ENCODE measurements around the gene NFKB1.

NFKB1 gene

DNA sequence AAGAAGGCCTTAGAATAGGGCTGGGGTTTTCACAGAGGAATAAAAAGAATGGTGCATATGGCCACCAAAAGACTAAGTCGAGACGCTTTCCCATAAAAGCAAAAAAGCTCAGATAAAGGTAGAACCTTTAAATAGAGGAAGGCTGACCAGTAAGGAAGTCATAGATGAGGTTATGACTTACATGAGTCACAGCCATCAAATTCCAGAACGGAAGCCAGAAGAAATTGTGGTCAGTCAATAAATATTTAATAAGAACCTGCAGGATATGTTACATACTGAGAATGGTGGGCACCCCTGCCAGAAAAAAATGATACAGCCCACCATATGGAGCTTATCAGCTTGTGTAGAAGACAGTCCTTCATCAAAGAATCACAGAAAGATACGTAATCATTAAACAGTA, 139.5 kb downstream of the NFKB1 start:
- Histone ChIP-seq H3K4me1 (ENCODE audit: insufficient read depth, low read length) (peaks cover 2% of the 10 kb centered on the region), H3K4me3 (ENCODE audit: low read length) (no peak overlapping the region), H3K9me3 (ENCODE audit: low read length) (peaks cover 2% of the 10 kb centered on the region), H3K27me3 (ENCODE audit: insufficient read depth, low read length) (no peaks in the 10 kb centered on the region), H3K36me3 (ENCODE audit: insufficient read depth, low read length) (peaks cover 7% of the 10 kb centered on the region), H2AFZ (ENCODE audit: low read depth, low read length) (no peak overlapping the region)

DNA sequence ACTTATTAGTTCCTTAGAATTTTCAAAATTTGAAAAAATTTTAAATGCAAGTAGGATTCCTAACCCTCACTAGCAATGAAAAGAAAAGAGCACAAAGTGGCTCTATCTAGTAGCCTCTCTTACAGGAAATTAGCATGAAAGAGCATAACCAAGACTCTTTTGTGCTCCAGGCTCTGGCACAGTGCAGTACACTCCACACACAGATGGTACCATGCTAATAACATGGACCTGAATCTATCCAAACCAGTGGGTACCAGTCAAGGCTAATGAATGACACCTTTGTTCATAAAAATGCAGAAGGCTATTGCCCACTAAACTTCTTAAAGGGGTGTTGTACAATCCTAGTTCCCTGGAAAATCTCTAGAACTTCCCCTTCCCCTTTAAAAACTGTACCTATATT, 140.6 kb downstream of the NFKB1 start:
- Histone ChIP-seq H3K27me3 (ENCODE audit: insufficient read depth, low read length) (no peaks in the 10 kb centered on the region), H2AFZ (ENCODE audit: low read depth, low read length) (no peak overlapping the region), H3K4me3 (ENCODE audit: low read length) (no peak overlapping the region), H3K4me1 (ENCODE audit: insufficient read depth, low read length) (peaks cover 2% of the 10 kb centered on the region), H3K36me3 (ENCODE audit: insufficient read depth, low read length) (peaks cover 7% of the 10 kb centered on the region), H3K9me3 (ENCODE audit: low read length) (peaks cover 2% of the 10 kb centered on the region)

DNA sequence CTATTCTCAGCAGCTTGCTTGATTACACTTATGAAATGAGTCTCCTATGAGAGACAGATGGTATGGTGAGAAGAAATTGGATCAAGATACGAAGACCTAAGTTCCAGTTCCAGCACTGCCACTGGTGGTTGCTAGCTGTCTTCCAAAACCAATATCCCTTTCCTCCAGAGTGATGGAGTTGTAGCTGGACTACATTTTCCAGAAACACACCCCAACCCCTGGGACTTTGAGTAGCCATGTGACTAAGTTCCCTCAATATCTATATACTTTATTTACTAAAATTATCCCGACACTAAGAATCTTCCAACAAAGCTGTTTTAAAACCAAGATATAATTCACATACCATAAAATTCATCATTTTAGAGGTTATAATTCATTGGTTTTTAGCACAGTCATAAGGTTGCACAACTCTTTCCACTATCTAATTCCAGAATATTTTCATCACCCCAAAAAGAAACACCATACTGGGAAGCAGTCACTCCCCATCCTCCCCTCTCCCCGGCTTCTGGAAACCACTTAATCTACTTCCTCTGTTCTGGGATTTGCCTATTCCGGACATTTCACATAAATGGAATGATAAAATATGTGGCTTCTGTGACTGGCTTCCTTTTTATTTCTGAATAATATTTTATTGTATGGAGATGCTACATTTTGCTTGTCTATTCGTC, 141.6 kb downstream of the NFKB1 start:
- peaks cover 5% of the 10 kb centered on the region for H3K36me3 ChIP-seq (ENCODE audit: insufficient read depth, low read length)
- no peaks in the 10 kb centered on the region for H3K27me3 ChIP-seq (ENCODE audit: insufficient read depth, low read length)
- peaks cover 2% of the 10 kb centered on the region for H3K9me3 ChIP-seq (ENCODE audit: low read length)
- peaks cover 2% of the 10 kb centered on the region for H3K4me1 ChIP-seq (ENCODE audit: insufficient read depth, low read length)
- no peak overlapping the region for H3K4me3 ChIP-seq (ENCODE audit: low read length)
- no peak overlapping the region for H2AFZ ChIP-seq (ENCODE audit: low read depth, low read length)

DNA sequence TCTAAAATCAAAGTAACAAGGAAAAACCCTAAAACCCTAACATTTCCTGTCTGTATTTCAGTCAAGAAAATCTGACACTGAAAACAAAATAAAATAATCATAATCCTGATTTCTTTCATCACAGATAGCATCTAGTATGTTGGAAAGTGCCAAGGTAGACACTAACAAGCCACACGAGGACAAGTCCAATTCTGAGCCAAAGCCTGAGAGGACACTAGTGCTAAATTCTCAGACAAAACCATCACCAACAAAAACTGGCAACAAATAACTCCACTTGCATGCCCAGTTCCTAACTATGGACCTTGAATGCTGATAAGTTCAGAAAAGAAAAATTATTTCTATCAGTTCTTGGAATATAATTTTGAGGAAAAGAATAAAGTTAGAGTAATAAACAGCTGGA, 146.0 kb downstream of the NFKB1 start:
- H3K4me3 ChIP-seq (ENCODE audit: low read length) = no peak overlapping the region
- H3K36me3 ChIP-seq (ENCODE audit: insufficient read depth, low read length) = peaks cover 20% of the 10 kb centered on the region
- no peak overlapping the region for H2AFZ ChIP-seq (ENCODE audit: low read depth, low read length)
- no peaks in the 10 kb centered on the region for H3K27me3 ChIP-seq (ENCODE audit: insufficient read depth, low read length)
- H3K9me3 ChIP-seq (ENCODE audit: low read length) = peaks cover 6% of the 10 kb centered on the region
- H3K4me1 ChIP-seq (ENCODE audit: insufficient read depth, low read length) = no peaks in the 10 kb centered on the region

DNA sequence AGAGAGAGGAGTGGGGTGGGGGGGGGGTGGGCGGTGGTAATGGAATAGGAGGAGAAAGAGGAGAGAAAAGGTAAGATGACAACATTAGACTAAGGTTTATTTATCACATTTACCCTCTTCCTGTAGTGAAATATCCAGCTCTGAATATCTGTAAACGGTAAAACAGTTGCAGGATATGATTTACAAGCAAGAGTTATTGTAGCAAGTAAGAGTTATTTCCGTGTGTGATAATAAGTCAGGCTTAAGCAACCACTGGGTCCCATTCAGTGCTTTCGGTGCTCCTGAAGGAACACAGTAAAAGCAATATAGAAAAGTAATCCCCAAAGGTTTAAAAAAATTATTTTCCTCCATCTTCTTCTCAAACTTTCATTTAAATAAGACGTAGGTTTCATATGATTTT, 156.0 kb downstream of the NFKB1 start:
- Histone ChIP-seq H3K4me1 (ENCODE audit: insufficient read depth, low read length) (no peaks in the 10 kb centered on the region), H3K4me3 (ENCODE audit: low read length) (no peak overlapping the region), H3K9me3 (ENCODE audit: low read length) (peaks cover 2% of the 10 kb centered on the region), H3K36me3 (ENCODE audit: insufficient read depth, low read length) (no peaks in the 10 kb centered on the region), H2AFZ (ENCODE audit: low read depth, low read length) (no peak overlapping the region), H3K27me3 (ENCODE audit: insufficient read depth, low read length) (no peaks in the 10 kb centered on the region)

DNA sequence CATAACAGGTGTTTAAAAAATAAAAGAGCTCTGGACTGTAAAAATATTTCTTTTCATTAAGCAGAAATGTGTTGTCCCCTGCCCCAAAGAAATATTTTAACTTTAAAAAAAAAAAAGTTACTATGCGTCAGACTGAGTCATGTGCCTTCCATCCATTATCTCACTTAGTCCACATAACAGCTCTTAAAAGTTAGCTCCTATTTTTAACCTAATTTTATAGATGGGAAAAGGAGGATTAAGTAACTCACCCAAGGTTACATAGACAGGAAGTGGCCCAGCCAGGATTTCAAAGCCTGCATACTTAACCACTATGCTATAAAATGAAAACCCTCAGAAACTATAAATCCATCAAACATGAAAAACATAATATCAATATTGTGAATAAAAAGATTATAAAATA, 161.9 kb downstream of the NFKB1 start:
- H2AFZ ChIP-seq (ENCODE audit: low read depth, low read length) = no peak overlapping the region

DNA sequence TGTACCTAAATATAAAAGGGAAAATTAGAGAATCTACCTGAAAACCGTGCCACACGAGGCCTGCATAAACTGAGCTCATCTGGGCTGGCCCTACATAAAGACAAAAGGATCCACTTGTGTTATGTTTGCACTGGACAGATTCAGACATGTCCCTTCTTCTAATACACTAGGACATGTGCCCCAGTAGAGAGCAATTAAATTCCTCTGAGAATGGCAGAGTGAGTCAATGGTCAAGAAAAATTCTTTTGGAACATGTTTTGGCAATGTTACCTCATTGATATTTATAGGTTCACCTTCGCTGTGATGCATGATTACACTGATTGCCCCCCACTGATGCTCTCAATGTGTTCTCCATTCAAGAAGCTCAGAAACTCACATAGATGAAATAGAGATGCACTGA, 164.4 kb downstream of the NFKB1 start:
- Histone ChIP-seq H3K9me3 (ENCODE audit: low read length) (no peaks in the 10 kb centered on the region), H3K4me3 (ENCODE audit: low read length) (no peak overlapping the region), H3K36me3 (ENCODE audit: insufficient read depth, low read length) (peaks cover 7% of the 10 kb centered on the region), H3K4me1 (ENCODE audit: insufficient read depth, low read length) (no peaks in the 10 kb centered on the region), H2AFZ (ENCODE audit: low read depth, low read length) (no peak overlapping the region), H3K27me3 (ENCODE audit: insufficient read depth, low read length) (no peaks in the 10 kb centered on the region)

More for the DNA sequence above, 161.9 kb downstream of the NFKB1 start:
- Histone ChIP-seq H3K9me3 (ENCODE audit: low read length) (peaks cover 2% of the 10 kb centered on the region), H3K36me3 (ENCODE audit: insufficient read depth, low read length) (peaks cover 3% of the 10 kb centered on the region), H3K4me1 (ENCODE audit: insufficient read depth, low read length) (no peaks in the 10 kb centered on the region), H3K4me3 (ENCODE audit: low read length) (no peak overlapping the region), H3K27me3 (ENCODE audit: insufficient read depth, low read length) (no peaks in the 10 kb centered on the region)
